ENCODE data around the gene VARS1.
"Not testable (repeated sequence)": the region's sequence is repeated elsewhere in the genome, so short reads cannot be mapped to it uniquely, and the experiment has no call there.

Gene VARS1

DNA sequence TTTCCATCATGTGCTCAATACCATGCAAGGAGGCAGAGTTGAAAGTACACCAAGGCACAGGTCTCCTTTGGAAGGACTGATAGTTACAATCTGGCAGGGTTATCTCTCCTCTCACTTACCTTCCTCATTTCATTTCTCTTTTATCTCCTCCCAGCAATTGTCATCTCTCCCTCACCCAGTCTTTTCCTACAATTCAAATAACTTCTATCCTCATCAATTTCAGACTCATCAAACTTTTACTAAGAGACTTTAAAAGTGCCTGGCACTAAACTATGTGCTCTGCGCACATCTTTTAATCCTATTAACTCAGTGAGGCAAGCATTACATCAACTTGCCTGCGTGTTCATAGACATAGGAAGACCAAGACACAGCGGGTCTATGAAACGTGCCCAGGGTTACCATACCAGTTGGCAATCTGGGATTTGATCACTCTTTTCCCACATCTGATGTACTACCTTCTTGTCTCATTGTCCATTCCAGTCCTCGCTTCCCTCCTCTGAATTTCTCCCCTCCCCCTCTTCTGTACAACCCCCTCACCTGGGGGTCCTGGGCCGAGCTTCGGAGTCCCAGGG is 1.2 kb downstream of the VARS1 start:
- peaks cover 67% of the 10 kb centered on the region for H3K36me3 ChIP-seq
- TF ChIP-seq, protein P1, sequence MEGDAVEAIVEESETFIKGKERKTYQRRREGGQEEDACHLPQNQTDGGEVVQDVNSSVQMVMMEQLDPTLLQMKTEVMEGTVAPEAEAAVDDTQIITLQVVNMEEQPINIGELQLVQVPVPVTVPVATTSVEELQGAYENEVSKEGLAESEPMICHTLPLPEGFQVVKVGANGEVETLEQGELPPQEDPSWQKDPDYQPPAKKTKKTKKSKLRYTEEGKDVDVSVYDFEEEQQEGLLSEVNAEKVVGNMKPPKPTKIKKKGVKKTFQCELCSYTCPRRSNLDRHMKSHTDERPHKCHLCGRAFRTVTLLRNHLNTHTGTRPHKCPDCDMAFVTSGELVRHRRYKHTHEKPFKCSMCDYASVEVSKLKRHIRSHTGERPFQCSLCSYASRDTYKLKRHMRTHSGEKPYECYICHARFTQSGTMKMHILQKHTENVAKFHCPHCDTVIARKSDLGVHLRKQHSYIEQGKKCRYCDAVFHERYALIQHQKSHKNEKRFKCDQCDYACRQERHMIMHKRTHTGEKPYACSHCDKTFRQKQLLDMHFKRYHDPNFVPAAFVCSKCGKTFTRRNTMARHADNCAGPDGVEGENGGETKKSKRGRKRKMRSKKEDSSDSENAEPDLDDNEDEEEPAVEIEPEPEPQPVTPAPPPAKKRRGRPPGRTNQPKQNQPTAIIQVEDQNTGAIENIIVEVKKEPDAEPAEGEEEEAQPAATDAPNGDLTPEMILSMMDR (IDR thresholded peaks at IDR 0.05; ENCODE audit: low read depth, low read length), result no peak
- peak overlapping the region; percentile 93 for H3K27ac ChIP-seq
- DNase-seq, result peak; percentile 54
- H3K9me3 ChIP-seq (ENCODE audit: severe bottlenecking), result no peaks in the 10 kb centered on the region
- H3K4me3 ChIP-seq (ENCODE audit: low read depth, low read length), result peak overlapping the region; percentile 96
- H3K27me3 ChIP-seq (ENCODE audit: insufficient read depth, low read depth, severe bottlenecking), result no peaks in the 10 kb centered on the region

DNA sequence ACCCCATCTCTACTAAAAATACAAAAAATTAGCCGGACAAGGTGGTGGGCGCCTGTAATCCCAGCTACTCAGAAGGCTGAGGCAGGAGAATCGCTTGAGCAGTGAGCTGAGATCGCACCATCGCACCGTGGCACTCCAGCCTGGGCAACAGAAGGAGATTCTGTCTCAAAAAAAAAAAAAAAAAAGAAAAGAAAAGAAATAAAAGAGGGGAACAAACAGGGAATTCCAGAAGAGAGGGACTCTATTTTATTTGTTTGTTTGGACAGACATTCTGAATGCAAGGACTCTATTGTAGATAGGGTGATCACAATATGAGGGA is 1.7 kb downstream of the VARS1 start:
- peaks cover 67% of the 10 kb centered on the region for H3K36me3 ChIP-seq
- H3K27me3 ChIP-seq (ENCODE audit: insufficient read depth, low read depth, severe bottlenecking); H3K9me3 ChIP-seq (ENCODE audit: severe bottlenecking); H3K27ac ChIP-seq; DNase-seq: not testable (repeated sequence)
- H3K4me3 ChIP-seq (ENCODE audit: low read depth, low read length), result peak overlapping the region; percentile 96; the same call in 1 of the 2 replicates

DNA sequence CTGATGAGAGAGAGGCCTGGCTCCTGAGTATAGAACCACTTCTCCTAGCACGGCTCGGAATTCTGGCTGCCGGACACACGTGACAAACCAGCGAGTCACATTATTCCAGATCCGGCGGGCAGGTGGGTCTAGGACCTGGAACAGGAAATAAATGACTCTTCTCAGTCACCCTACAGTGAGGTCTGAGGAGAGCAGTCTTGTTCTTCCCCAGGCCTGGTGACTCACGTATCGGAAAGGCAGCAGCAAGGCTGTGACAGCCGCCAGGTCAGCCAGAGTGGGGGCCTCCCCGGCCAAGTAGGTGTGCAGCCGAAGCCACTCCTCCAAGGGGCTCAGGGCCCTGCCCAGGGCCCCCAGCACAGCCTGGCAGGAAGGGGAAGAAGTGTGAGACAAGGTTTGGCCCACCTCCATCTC is 2.8 kb downstream of the VARS1 start:
- no peaks in the 10 kb centered on the region for H3K9me3 ChIP-seq (ENCODE audit: severe bottlenecking)
- no peaks in the 10 kb centered on the region for H3K27me3 ChIP-seq (ENCODE audit: insufficient read depth, low read depth, severe bottlenecking)
- no peak for DNase-seq
- no peak overlapping the region for H3K27ac ChIP-seq
- TF ChIP-seq, protein P1 (IDR thresholded peaks at IDR 0.05; ENCODE audit: low read depth, low read length), result no peak
- H3K36me3 ChIP-seq, result peaks cover 64% of the 10 kb centered on the region
- no peak overlapping the region for H3K4me3 ChIP-seq (ENCODE audit: low read depth, low read length)

DNA sequence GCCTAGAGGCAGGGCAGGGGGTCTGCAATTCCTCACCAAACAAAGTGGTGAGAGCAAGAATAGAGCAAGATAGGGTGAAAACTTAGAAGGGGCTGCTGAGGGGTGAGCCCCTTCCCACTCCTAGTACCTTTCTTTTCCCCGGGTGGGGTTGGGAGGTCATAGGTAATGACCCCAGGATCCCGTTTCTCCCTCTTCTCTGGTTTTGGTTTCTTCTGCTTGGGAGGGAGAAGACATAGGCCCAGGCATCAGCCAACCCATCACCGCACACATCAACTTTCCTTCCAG is 3.5 kb downstream of the VARS1 start:
- DNase-seq, result no peak
- no peak overlapping the region for H3K27ac ChIP-seq
- H3K27me3 ChIP-seq (ENCODE audit: insufficient read depth, low read depth, severe bottlenecking), result no peaks in the 10 kb centered on the region
- no peaks in the 10 kb centered on the region for H3K9me3 ChIP-seq (ENCODE audit: severe bottlenecking)
- TF ChIP-seq, protein P1 (IDR thresholded peaks at IDR 0.05; ENCODE audit: low read depth, low read length), result no peak
- peaks cover 64% of the 10 kb centered on the region for H3K36me3 ChIP-seq
- H3K4me3 ChIP-seq (ENCODE audit: low read depth, low read length), result no peak overlapping the region

GRCh38 chr6:31791324-31792089 is 4.0 kb downstream of the VARS1 start:
- Histone ChIP-seq H3K9me3 (ENCODE audit: severe bottlenecking) (no peaks in the 10 kb centered on the region), H3K27ac (no peak overlapping the region), H3K36me3 (peaks cover 59% of the 10 kb centered on the region), H3K27me3 (ENCODE audit: insufficient read depth, low read depth, severe bottlenecking) (no peaks in the 10 kb centered on the region), H3K4me3 (ENCODE audit: low read depth, low read length) (no peak overlapping the region)
- peak; percentile 85 for DNase-seq
- TF ChIP-seq, protein P1 (IDR thresholded peaks at IDR 0.05; ENCODE audit: low read depth, low read length), result peak; percentile 88

DNA sequence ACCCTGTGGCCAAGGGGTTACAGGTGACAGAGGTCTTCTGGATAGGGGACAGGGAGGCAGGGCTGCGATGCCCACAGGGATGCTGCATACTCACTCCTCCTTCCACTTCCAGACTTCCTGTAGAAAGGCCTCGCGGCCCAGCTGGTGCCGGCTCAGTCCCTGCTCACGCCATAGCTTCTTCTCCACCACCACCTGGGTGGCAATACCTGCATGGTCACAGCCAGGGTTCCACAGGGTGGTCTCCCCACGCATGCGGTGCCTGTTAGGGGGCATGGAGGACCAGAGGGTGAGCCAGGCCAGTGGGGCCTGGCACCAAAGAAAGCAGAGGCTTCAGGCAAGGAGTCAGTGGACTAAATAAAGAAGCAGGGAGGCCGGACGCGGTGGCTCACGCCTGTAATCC is 10.1 kb downstream of the VARS1 start:
- TF ChIP-seq, protein P1 (IDR thresholded peaks at IDR 0.05; ENCODE audit: low read depth, low read length), result no peak
- Histone ChIP-seq H3K4me3 (ENCODE audit: low read depth, low read length) (no peak overlapping the region), H3K36me3 (peaks cover 88% of the 10 kb centered on the region), H3K27me3 (ENCODE audit: insufficient read depth, low read depth, severe bottlenecking) (no peaks in the 10 kb centered on the region), H3K9me3 (ENCODE audit: severe bottlenecking) (no peaks in the 10 kb centered on the region), H3K27ac (no peak overlapping the region)
- DNase-seq, result no peak

Data from WERI-Rb-1 (cell line).